ENCODE data around the gene PNPLA7.
"Not testable (repeated sequence)": the region's sequence is repeated elsewhere in the genome, so short reads cannot be mapped to it uniquely, and the experiment has no call there.

The PNPLA7 gene

GRCh38 chr9:137511758-137512463 is 38.3 kb downstream of the PNPLA7 start:
- no peak for DNase-seq

- DNase-seq = not testable (repeated sequence)
Measured at GRCh38 chr9:137511126-137511525, 39.1 kb downstream of the PNPLA7 start.

- no peak for DNase-seq
Measured at GRCh38 chr9:137509198-137509597, 41.0 kb downstream of the PNPLA7 start.

GRCh38 chr9:137506702-137507171 is 43.5 kb downstream of the PNPLA7 start:
- DNase-seq = no peak

GRCh38 chr9:137506274-137506673 is 43.9 kb downstream of the PNPLA7 start:
- no peak for DNase-seq

- DNase-seq = no peak
Measured at GRCh38 chr9:137505421-137506140, 44.6 kb downstream of the PNPLA7 start.

- no peak for DNase-seq
Measured at GRCh38 chr9:137504432-137504777, 45.8 kb downstream of the PNPLA7 start.

- no peak for DNase-seq
Measured at GRCh38 chr9:137502008-137502911, 47.9 kb downstream of the PNPLA7 start.

GRCh38 chr9:137501457-137501856 is 48.7 kb downstream of the PNPLA7 start:
- DNase-seq = no peak

- DNase-seq = no peak
Measured at GRCh38 chr9:137500666-137501397, 49.4 kb downstream of the PNPLA7 start.

- DNase-seq = no peak
Measured at GRCh38 chr9:137499858-137500661, 50.1 kb downstream of the PNPLA7 start.

- no peak for DNase-seq
Measured at GRCh38 chr9:137499416-137499815, 50.8 kb downstream of the PNPLA7 start.

GRCh38 chr9:137498720-137499150 is 51.5 kb downstream of the PNPLA7 start:
- no peak for DNase-seq

GRCh38 chr9:137497921-137498719 is 52.1 kb downstream of the PNPLA7 start:
- no peak for DNase-seq

- no peak for DNase-seq
Measured at GRCh38 chr9:137496601-137497375, 53.4 kb downstream of the PNPLA7 start.

GRCh38 chr9:137494550-137495351 is 55.5 kb downstream of the PNPLA7 start:
- DNase-seq = no peak

- no peak for DNase-seq
Measured at GRCh38 chr9:137494104-137494544, 56.1 kb downstream of the PNPLA7 start.

GRCh38 chr9:137493364-137494103 is 56.7 kb downstream of the PNPLA7 start:
- no peak for DNase-seq

Data from activated CD8-positive, alpha-beta memory T cell treated with anti-CD3 and anti-CD28 coated beads, Interleukin-2, amount 50 U/mL, for 4 hours (primary cell).